K562 (cell line): ENCODE measurements around the gene COL24A1. TPM values are rescaled to one million over a fixed set of nuclear protein-coding genes. Genes with fewer than 3 reads are reported as not detected.

Source experiments
- ATAC-seq: fragments of 200-7000 bp; cut with Tn5 transposase; 3 replicates; pipeline ENCODE4 v1.9.1; 2020; ENCODE audit warnings: moderate library complexity
- BruUV-seq: library from RNA; stranded (reverse); fragments of 400-500 nt; replicated peaks from 2 replicates; lab custom pipeline; 2021; lab: Mats Ljungman, UMichigan
- CTCF ChIA-PET: fragments of 300-600 bp; formaldehyde crosslinking; extraction: SDS; loops from one replicate; lab custom pipeline; 2021; ENCODE audit warnings: low intra/inter-chr PET ratio; lab: Yijun Ruan, JAX
- POLR2A ChIA-PET: fragments of 300-600, 350-650 bp; sonication (Branson Sonifier 250); formaldehyde crosslinking; extraction: SDS; loops from one replicate; lab custom pipeline; 2021; ENCODE audit warnings: antibody characterized with exemption, inconsistent platforms; lab: Yijun Ruan, JAX
- DNase-seq, 4 experiments: peaks; one replicate each; pipeline versions ENCODE4 v3.0.0 to v3.0.0-alpha.2; 2011 to 2018; ENCODE audit warnings: low spot score in 3 of 4, mixed read lengths in 3 of 4; ENCODE audit errors: extremely low read depth in 1 of 4
- FAIRE-seq: peaks from 2 replicates; lab custom pipeline; 2011; peaks lifted over from hg19 to GRCh38; lab: Jason Lieb, UNC
- H2AFZ ChIP-seq: 2 replicates; pipeline ENCODE4 v1.6.0; 2011; ENCODE audit warnings: low read depth, low read length, control low read depth, inconsistent platforms
- H3K27ac ChIP-seq: fragments of 200-600 bp; 3 replicates; pipeline ENCODE4 v1.8.0; 2011; ENCODE audit warnings: low read depth, mild to moderate bottlenecking, control low read depth, inconsistent platforms, low read length, moderate library complexity, mixed read lengths; ENCODE audit errors: extremely low read depth
- H3K27me3 ChIP-seq, 2 experiments: fragments of 300-600 bp in 1 of 2; 2 replicates in 1 of 2; 3 replicates in 1 of 2; pipeline versions ENCODE4 v1.6.0 to v1.8.0; 2011; ENCODE audit warnings: inconsistent platforms in 2 of 2, low read length in 2 of 2, mild to moderate bottlenecking in 1 of 2, mixed read lengths in 1 of 2, moderate library complexity in 1 of 2; ENCODE audit not compliant: control insufficient read depth in 2 of 2, insufficient read depth in 2 of 2
- H3K36me3 ChIP-seq: fragments of 300-600 bp; 3 replicates; pipeline ENCODE4 v1.8.0; 2011; ENCODE audit warnings: mild to moderate bottlenecking, low read length, inconsistent platforms; ENCODE audit not compliant: control insufficient read depth, insufficient read depth
- H3K4me1 ChIP-seq, 2 experiments: fragments of 200-600 bp in 1 of 2; replicated peaks in 1 of 2; 2 replicates in 1 of 2; 3 replicates in 1 of 2; pipeline versions ENCODE4 v1.5.1 to v1.8.0; 2011; ENCODE audit warnings: inconsistent platforms in 2 of 2, low read length in 2 of 2, mild to moderate bottlenecking in 1 of 2, mixed read lengths in 1 of 2, moderate library complexity in 1 of 2; ENCODE audit not compliant: control insufficient read depth in 2 of 2, insufficient read depth in 2 of 2
- H3K4me2 ChIP-seq: 2 replicates; pipeline ENCODE4 v1.6.1; 2011; ENCODE audit warnings: low read length, control low read depth, inconsistent platforms, mixed read lengths; ENCODE audit not compliant: insufficient read depth
- H3K4me3 ChIP-seq: fragments of 200-600 bp; sonication (generic), shearing (Covaris generic); 2 replicates; pipeline ENCODE4 v1.5.1; 2016; ENCODE audit warnings: control low read depth, inconsistent platforms
- H3K79me2 ChIP-seq: fragments of 200-600 bp; 3 replicates; pipeline ENCODE4 v1.8.0; 2011; ENCODE audit warnings: low read length, inconsistent platforms; ENCODE audit not compliant: control insufficient read depth, insufficient read depth
- H3K9ac ChIP-seq, 2 experiments: 2 replicates each; pipeline versions ENCODE4 v1.6.0 to v1.6.1; 2011; ENCODE audit warnings: low read depth in 2 of 2, low read length in 2 of 2, control low read depth in 1 of 2, inconsistent platforms in 1 of 2, mild to moderate bottlenecking in 1 of 2, mixed read lengths in 1 of 2; ENCODE audit not compliant: insufficient read depth in 1 of 2
- H3K9me1 ChIP-seq: one replicate; pipeline ENCODE4 v1.6.0; 2011; ENCODE audit warnings: inconsistent platforms, mild to moderate bottlenecking, low read length, moderate library complexity; ENCODE audit not compliant: control insufficient read depth, insufficient read depth
- H3K9me3 ChIP-seq: replicated peaks from 2 replicates; pipeline ENCODE4 v1.5.1; 2011; ENCODE audit warnings: low read depth, low read length, inconsistent platforms; ENCODE audit not compliant: control insufficient read depth, insufficient read depth
- H4K20me1 ChIP-seq: replicated peaks from 2 replicates; pipeline ENCODE4 v1.6.1; 2011; ENCODE audit warnings: low read length, inconsistent platforms, mixed read lengths; ENCODE audit not compliant: control insufficient read depth, insufficient read depth
- PRPF4 ChIP-seq: fragments of 200-400 bp; formaldehyde crosslinking; IDR thresholded peaks from one replicate; pipeline ENCODE4 v1.6.1; 2017; ENCODE audit warnings: low read length, low read depth, mild to moderate bottlenecking; ENCODE audit not compliant: insufficient read depth, poor library complexity, severe bottlenecking
- RHOXF2B ChIP-seq: fragments of 250-450 bp; sonication (Bioruptor Pico); conservative IDR thresholded peaks from 2 replicates; pipeline ENCODE4 v1.5.1; 2021
- ZNF165 ChIP-seq: fragments of 250-450 bp; sonication (Bioruptor Pico); IDR thresholded peaks from 2 replicates; pipeline ENCODE4 v1.4.0; 2020; ENCODE audit warnings: borderline replicate concordance
- ZNF445 ChIP-seq: fragments of 250-450 bp; sonication (Bioruptor Pico); IDR thresholded peaks from 2 replicates; pipeline ENCODE4 v1.4.0; 2020; ENCODE audit warnings: low read depth, mild to moderate bottlenecking, moderate library complexity
- ZNF507 ChIP-seq: conservative IDR thresholded peaks from 2 replicates; pipeline ENCODE4 v1.6.1; 2017; ENCODE audit warnings: missing genetic modification characterization, missing compliant biosample characterization
- WGBS: fragments of 100-300 bp; shearing (Covaris generic); methylation state at CpG from one replicate; pipeline ENCODE4 v1.1.6; 2016; ENCODE audit warnings: low coverage, mixed read lengths; ENCODE audit not compliant: insufficient coverage; ENCODE audit errors: missing lambda C conversion rate; 5-methylcytosine and 5-hydroxymethylcytosine counted together
- in situ Hi-C: fragments of 300-500 bp; cut with MboI; formaldehyde crosslinking; loops from 4 replicates; pipeline ENCODE4 v1.15.0; 2018; ENCODE audit warnings: inconsistent platforms, mixed read lengths
- intact Hi-C: fragments of 100-400 bp; cut with micrococcal nuclease; formaldehyde crosslinking; loops from 2 replicates; pipeline ENCODE4 v1.14.2; 2022
- polyA plus RNA-seq, 8 experiments: library from polyadenylated mRNA; depleted of rRNA in 4 of 8; stranded (reverse) in 5 of 8; unstranded in 3 of 8; fragments of >200 nt; fragmentation: Nextera tagmentation in 2 of 8; fragmentation: Illumina TruSeq in 1 of 8; extraction: Ambion mirVana in 2 of 8; extraction: Trizol in 1 of 8; gene quantifications; 2 replicates each; pipeline versions ENCODE4 v1.2.1 to v1.2.3, GENCODE V29; 2011 to 2014; ENCODE audit warnings: inconsistent platforms in 1 of 8, missing spikeins in 1 of 8
- total RNA-seq, 7 experiments: library from RNA; depleted of rRNA in 6 of 7; stranded (reverse); fragments of >200 nt in 6 of 7; fragmentation: Illumina TruSeq in 2 of 7; extraction: Trizol in 2 of 7; gene quantifications; 2 replicates each; pipeline versions ENCODE4 v1.2.1 to v1.2.3, GENCODE V29; 2011 to 2021; ENCODE audit warnings: low replicate concordance in 1 of 7
- TF ChIP-seq, protein P1 (sequence below): fragments of 450-650 bp; formaldehyde crosslinking; IDR thresholded peaks from 2 replicates; pipeline ENCODE4 v1.4.0; 2020; ENCODE audit warnings: mild to moderate bottlenecking, moderate library complexity

Gene COL24A1
- total and polyA plus RNA-seq, 9 of the 15 experiments (the other 6 are each of a cell fraction or from before 2014, with no cell fraction given), result 0.01 to 0.06 (median 0.03) TPM; not detected in 2

DNA sequence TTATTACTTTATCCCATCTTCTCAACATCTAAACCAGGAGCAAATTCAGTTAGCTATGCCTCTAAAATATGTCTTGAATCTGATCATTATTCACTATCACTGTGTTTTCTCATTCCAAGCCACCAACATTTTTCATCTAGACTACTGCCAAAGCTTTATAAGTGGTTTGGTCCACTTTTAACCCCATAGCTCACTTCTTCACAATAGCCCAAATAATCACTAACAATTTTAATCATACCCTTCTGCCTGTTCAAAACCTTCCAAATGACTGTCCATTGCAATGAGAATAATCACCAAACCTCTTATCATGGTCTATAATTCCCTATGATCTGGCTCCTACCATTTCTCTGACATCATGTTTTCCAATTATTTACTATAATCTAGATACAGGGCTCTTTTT is 298.6 kb downstream of the COL24A1 start:
- POLR2A ChIA-PET, result no interaction called here
- H4K20me1 ChIP-seq, result no peaks in the 10 kb centered on the region
- no peak overlapping the region for H3K4me3 ChIP-seq
- H3K9me1 ChIP-seq, result no peaks in the 10 kb centered on the region
- H3K79me2 ChIP-seq, result no peaks in the 10 kb centered on the region
- no peaks in the 10 kb centered on the region for H3K4me1 ChIP-seq
- H3K9ac ChIP-seq, result no peak overlapping the region
- ATAC-seq (no peak), FAIRE-seq (no peak), DNase-seq (no peak)
- no peak overlapping the region for H3K27ac ChIP-seq
- CTCF ChIA-PET, result no interaction called here
- in situ Hi-C loops, result no loop called here
- BruUV-seq, result no TSS peak
- H3K36me3 ChIP-seq, result no peaks in the 10 kb centered on the region
- H3K9me3 ChIP-seq, result no peaks in the 10 kb centered on the region
- H3K27me3 ChIP-seq, result no peaks in the 10 kb centered on the region
- TF ChIP-seq ZNF445 (CRISPR knock-in tag) (no peak), PRPF4 (no peak), RHOXF2B (CRISPR knock-in tag) (no peak), ZNF165 (CRISPR knock-in tag) (no peak)
- TF ChIP-seq, all 486 proteins: peak for 0
- intact Hi-C loops, result no loop called here
- Histone ChIP-seq H3K4me2 (no peak overlapping the region), H2AFZ (no peak overlapping the region)

DNA sequence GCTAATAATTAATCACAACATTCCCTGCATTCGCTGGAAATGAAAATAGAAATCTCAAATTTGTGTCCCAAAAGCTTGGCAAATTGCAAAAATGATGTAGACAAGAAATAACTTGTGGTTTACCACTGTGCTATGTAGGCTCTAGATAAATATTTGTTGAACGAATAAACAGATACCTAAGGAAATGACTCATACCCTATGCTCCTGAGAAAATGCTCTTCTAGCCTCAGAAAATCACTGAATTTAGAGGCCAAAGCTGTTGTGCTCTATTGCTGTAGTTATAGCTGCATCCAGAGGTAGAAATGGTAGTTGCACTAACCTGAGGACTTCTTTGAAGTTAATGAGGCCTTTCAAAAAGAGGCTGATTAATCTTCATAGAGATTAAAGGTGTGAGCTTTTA is 306.3 kb downstream of the COL24A1 start:
- no peak for DNase-seq
- no TSS peak for BruUV-seq
- Histone ChIP-seq H3K27me3 (no peaks in the 10 kb centered on the region), H3K9me1 (no peaks in the 10 kb centered on the region), H3K9ac (no peak overlapping the region), H3K79me2 (no peaks in the 10 kb centered on the region), H3K9me3 (no peaks in the 10 kb centered on the region), H3K4me3 (no peak overlapping the region), H4K20me1 (no peaks in the 10 kb centered on the region), H3K36me3 (no peaks in the 10 kb centered on the region), H3K4me1 (no peaks in the 10 kb centered on the region), H2AFZ (no peak overlapping the region), H3K27ac (no peak overlapping the region), H3K4me2 (no peak overlapping the region)
- ChIA-PET CTCF (no interaction called here), POLR2A (no interaction called here)
- TF ChIP-seq ZNF507, result no peak
- TF ChIP-seq, protein P1, sequence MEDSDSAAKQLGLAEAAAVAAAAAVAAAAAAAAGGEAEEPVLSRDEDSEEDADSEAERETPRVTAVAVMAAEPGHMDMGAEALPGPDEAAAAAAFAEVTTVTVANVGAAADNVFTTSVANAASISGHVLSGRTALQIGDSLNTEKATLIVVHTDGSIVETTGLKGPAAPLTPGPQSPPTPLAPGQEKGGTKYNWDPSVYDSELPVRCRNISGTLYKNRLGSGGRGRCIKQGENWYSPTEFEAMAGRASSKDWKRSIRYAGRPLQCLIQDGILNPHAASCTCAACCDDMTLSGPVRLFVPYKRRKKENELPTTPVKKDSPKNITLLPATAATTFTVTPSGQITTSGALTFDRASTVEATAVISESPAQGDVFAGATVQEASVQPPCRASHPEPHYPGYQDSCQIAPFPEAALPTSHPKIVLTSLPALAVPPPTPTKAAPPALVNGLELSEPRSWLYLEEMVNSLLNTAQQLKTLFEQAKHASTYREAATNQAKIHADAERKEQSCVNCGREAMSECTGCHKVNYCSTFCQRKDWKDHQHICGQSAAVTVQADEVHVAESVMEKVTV (CRISPR knock-in tag), result 0 out of 2 replicates have a peak, but pooled peaks have one; percentile 9
- FAIRE-seq, result no peak
- in situ Hi-C loops (no loop called here), intact Hi-C loops (no loop called here)
- ATAC-seq, result no peak
- 0% methylated on average over 2 of the region's 2 CpGs for WGBS
